Transverse colon (tissue), 4 donors: ENCODE data around the gene AJAP1. TPM values are rescaled to one million over a fixed set of nuclear protein-coding genes. Genes with fewer than 3 reads are reported as not detected.

ENCODE experiments used
- DNase-seq: peaks from one replicate; pipeline ENCODE4 v3.0.0-alpha.2; 2019
- H3K27ac ChIP-seq, 4 donors: fragments of 200-600 bp; sonication (generic); 2 replicates each; pipeline ENCODE4 v1.5.1; 2016 to 2018; ENCODE audit warnings: inconsistent platforms in 4 of 4
- H3K27me3 ChIP-seq: fragments of 200-600 bp; sonication (generic); 2 replicates; pipeline ENCODE4 v1.5.1; 2017; ENCODE audit warnings: inconsistent platforms
- H3K36me3 ChIP-seq, 4 donors: fragments of 200-600 bp; sonication (generic); 2 replicates each; pipeline ENCODE4 v1.5.1; 2017 to 2019; ENCODE audit warnings: inconsistent platforms in 4 of 4
- H3K4me1 ChIP-seq, 4 donors: fragments of 200-600 bp; sonication (generic); 2 replicates each; pipeline ENCODE4 v1.5.1; 2017 to 2020; ENCODE audit warnings: inconsistent platforms in 4 of 4
- H3K4me3 ChIP-seq, 4 donors: fragments of 200-600 bp; sonication (generic); 1 replicate in 1 of 4; 2 replicates in 3 of 4; pipeline versions ENCODE4 v1.5.1 to v1.6.1; 2017 to 2019; ENCODE audit warnings: inconsistent platforms in 4 of 4
- H3K9me3 ChIP-seq, 2 donors: fragments of 200-600 bp; sonication (generic); 2 replicates each; pipeline ENCODE4 v1.5.1; 2017 to 2019; ENCODE audit warnings: inconsistent platforms in 2 of 2
- EP300 ChIP-seq: sonication (generic); formaldehyde crosslinking; IDR thresholded peaks from one replicate; pipeline ENCODE4 v1.6.1; 2017; ENCODE audit warnings: antibody characterized with exemption, low read depth
- POLR2A ChIP-seq: fragments of 450-650 bp; IDR thresholded peaks from one replicate; pipeline ENCODE4 v1.6.1; 2016; ENCODE audit warnings: antibody characterized with exemption, mild to moderate bottlenecking, moderate library complexity
- POLR2AphosphoS5 ChIP-seq, 3 donors: sonication (generic); formaldehyde crosslinking; IDR thresholded peaks; one replicate each; pipeline ENCODE4 v1.6.1; 2016; ENCODE audit warnings: antibody characterized with exemption in 3 of 3
- WGBS, 2 donors: methylation state at CpG; one replicate each; pipeline ENCODE4 v1.1.5; 2018; ENCODE audit warnings: low coverage in 1 of 2; 5-methylcytosine and 5-hydroxymethylcytosine counted together
- in situ Hi-C, 4 donors: fragments of 200-750 bp; cut with MboI; loops; one replicate each; pipeline versions ENCODE4 v1.15.0 to v1.15.1; 2017; ENCODE audit warnings: low sequenced_read_pairs in 3 of 4, low pct_ligation_motif_present in 1 of 4, low pct_unique_long_range_greater_than_20kb in 1 of 4
- intact Hi-C: fragments of 100-400 bp; cut with DNase I; formaldehyde crosslinking; loops from one replicate; pipeline ENCODE4 v1.15.1; 2023; ENCODE audit warnings: low total_unique reads
- total RNA-seq, 4 donors: library from RNA; depleted of rRNA; stranded (reverse); fragments of >200 nt; gene quantifications; one replicate each; pipeline ENCODE4 v1.1.0, GENCODE V29; 2016
- TF ChIP-seq, protein P1 (sequence below), 5 experiments: fragments of 200-600 bp in 3 of 5; fragments of 450-650 bp in 2 of 5; sonication (generic) in 3 of 5; IDR thresholded peaks; 1 replicate in 2 of 5; 2 replicates in 3 of 5; pipeline ENCODE4 v1.5.1; 2016 to 2017; ENCODE audit warnings: antibody characterized with exemption in 5 of 5, inconsistent platforms in 3 of 5, mild to moderate bottlenecking in 2 of 5, moderate library complexity in 1 of 5

AJAP1 gene
- total RNA-seq, 4 donors from 2014 or later: 0.14 to 0.16 TPM; not detected in 2

DNA sequence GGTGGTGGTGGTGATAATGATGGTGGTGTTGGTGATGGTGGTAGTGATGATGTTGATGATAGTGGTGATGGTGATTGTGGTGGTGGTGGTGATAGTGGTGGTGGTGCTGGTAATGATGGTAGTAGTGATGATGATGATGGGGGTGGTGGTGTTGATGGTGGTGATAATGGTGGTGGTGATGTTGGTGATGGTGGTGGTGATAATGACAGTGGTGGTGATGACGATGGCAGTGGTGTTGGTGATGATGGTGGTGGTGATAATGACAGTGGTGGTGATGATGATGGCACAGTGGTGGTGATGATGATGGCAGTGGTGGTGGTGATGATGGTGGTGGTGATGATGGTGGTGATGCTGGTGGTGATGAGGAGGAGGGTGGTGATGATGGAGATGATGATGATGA is 7.0 kb upstream of the AJAP1 start:
- in situ Hi-C loops (no loop called here), intact Hi-C loops (no loop called here)
- Histone ChIP-seq H3K4me3 (no peak overlapping the region), H3K27ac (no peak overlapping the region), H3K36me3 (no peaks in the 10 kb centered on the region), H3K27me3 (peaks cover 16% of the 10 kb centered on the region), H3K4me1 (peaks cover 0 to under 1% (median under 1%) of the 10 kb centered on the region in 4 donors), H3K9me3 (no peaks in the 10 kb centered on the region)
- DNase-seq: no peak
- TF ChIP-seq POLR2A (no peak), EP300 (no peak), POLR2AphosphoS5 (IDR thresholded peaks at IDR 0.05) (no peak)
- TF ChIP-seq, protein P1, sequence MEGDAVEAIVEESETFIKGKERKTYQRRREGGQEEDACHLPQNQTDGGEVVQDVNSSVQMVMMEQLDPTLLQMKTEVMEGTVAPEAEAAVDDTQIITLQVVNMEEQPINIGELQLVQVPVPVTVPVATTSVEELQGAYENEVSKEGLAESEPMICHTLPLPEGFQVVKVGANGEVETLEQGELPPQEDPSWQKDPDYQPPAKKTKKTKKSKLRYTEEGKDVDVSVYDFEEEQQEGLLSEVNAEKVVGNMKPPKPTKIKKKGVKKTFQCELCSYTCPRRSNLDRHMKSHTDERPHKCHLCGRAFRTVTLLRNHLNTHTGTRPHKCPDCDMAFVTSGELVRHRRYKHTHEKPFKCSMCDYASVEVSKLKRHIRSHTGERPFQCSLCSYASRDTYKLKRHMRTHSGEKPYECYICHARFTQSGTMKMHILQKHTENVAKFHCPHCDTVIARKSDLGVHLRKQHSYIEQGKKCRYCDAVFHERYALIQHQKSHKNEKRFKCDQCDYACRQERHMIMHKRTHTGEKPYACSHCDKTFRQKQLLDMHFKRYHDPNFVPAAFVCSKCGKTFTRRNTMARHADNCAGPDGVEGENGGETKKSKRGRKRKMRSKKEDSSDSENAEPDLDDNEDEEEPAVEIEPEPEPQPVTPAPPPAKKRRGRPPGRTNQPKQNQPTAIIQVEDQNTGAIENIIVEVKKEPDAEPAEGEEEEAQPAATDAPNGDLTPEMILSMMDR (IDR thresholded peaks at IDR 0.05): no peak
- WGBS, 2 donors: 73 to 100% methylated on average over 1 of the region's 1 CpG

DNA sequence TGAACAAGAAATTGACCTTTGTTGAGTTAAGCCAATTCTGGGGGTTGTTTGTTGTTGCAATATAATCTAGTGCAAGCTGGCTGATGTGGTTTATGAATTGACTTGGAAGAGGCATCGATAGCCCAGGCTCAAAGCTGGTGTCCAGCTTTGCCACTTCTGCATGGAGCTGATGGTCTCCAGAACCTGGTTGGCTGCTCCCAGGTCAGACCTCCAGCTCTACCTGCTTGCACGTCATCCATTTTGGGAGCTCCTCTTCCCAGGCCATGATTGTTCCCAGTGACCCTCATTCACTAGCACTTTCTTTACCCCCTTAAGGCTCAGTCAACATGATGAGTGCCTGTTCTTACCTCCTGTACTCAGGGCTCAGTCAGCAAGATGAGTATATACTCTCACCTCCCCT is 5.8 kb upstream of the AJAP1 start:
- intact Hi-C loops (no loop called here), in situ Hi-C loops (no loop called here)
- WGBS, 2 donors: 85 to 97% methylated on average over 2 of the region's 2 CpGs
- peaks cover 0 to 6% (median 3%) of the 10 kb centered on the region in 4 donors for H3K4me1 ChIP-seq
- no peak overlapping the region for H3K27ac ChIP-seq
- H3K36me3 ChIP-seq: no peaks in the 10 kb centered on the region
- no peak for DNase-seq
- no peaks in the 10 kb centered on the region for H3K9me3 ChIP-seq
- no peak overlapping the region for H3K4me3 ChIP-seq
- peaks cover 29% of the 10 kb centered on the region for H3K27me3 ChIP-seq
- no peak for TF ChIP-seq EP300
- TF ChIP-seq, protein P1 (IDR thresholded peaks at IDR 0.05): no peak
- no peak for TF ChIP-seq POLR2A
- no peak for TF ChIP-seq POLR2AphosphoS5 (IDR thresholded peaks at IDR 0.05)

DNA sequence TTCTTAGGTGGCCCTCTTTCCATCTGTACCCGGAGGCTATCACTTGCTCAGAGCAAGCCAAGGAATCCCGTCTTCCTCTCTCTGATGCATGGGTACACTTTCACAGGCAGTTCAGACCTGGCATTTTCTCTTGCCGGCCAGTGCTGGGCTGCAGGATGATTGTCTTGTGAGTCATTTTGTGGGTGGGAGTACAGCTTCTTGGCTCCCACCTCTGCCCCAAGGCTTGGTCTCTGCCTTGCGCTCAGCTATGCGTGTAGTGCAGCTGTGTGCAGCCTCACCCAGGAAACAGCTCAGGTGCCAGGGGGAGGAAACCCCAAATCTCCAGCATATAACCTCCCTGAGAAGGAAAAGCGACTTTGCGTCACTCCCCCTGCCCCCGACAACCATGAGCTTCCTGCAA is 3.9 kb upstream of the AJAP1 start:
- Histone ChIP-seq H3K4me1 (peaks cover 0 to 10% (median 3%) of the 10 kb centered on the region in 4 donors), H3K4me3 (no peak overlapping the region), H3K27ac (no peak overlapping the region), H3K27me3 (peaks cover 44% of the 10 kb centered on the region), H3K9me3 (no peaks in the 10 kb centered on the region), H3K36me3 (no peaks in the 10 kb centered on the region)
- no peak for DNase-seq
- TF ChIP-seq EP300 (no peak), POLR2A (no peak), POLR2AphosphoS5 (IDR thresholded peaks at IDR 0.05) (no peak)
- TF ChIP-seq, protein P1 (IDR thresholded peaks at IDR 0.05): no peak
- intact Hi-C loops (no loop called here), in situ Hi-C loops (no loop called here)
- 56 to 76% methylated on average over 3 to 8 of the region's 8 CpGs for WGBS, 2 donors

DNA sequence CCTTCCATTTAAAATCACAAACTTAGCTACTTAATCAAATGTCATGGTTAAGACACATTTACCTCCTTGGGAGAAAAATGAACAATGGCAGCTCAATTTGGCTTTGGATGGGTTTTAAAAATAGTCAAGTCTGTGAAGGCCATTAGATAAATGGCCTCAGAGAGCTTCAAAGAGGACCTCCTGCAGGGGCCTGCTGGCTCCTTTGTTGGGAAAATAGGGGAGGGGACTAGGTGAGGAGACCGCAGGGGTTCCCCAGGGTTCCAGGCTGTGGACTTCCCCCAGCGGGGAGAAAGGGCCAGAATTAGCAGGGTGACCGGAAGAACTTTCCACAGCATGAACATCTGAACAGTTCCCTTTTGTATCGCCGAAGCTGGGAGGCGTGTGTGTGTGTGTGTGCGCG is 3.4 kb upstream of the AJAP1 start:
- in situ Hi-C loops (no loop called here), intact Hi-C loops (no loop called here)
- H3K4me3 ChIP-seq: no peak overlapping the region
- 63 to 80% methylated on average over 1 to 8 of the region's 8 CpGs for WGBS, 2 donors
- TF ChIP-seq POLR2A (no peak), POLR2AphosphoS5 (IDR thresholded peaks at IDR 0.05) (no peak), EP300 (no peak)
- TF ChIP-seq, protein P1 (IDR thresholded peaks at IDR 0.05): no peak
- H3K9me3 ChIP-seq: no peaks in the 10 kb centered on the region
- no peaks in the 10 kb centered on the region for H3K36me3 ChIP-seq
- peaks cover 49% of the 10 kb centered on the region for H3K27me3 ChIP-seq
- no peak overlapping the region for H3K27ac ChIP-seq
- peaks cover 0 to 10% (median 3%) of the 10 kb centered on the region in 4 donors for H3K4me1 ChIP-seq
- DNase-seq: no peak
